Adrenal gland (tissue), 5 donors: ENCODE data around the gene LHX4.

Experiments used
- POLR2A ChIP-seq, 2 donors: fragments of 450-650 bp; IDR thresholded peaks; one replicate each; pipeline ENCODE4 v1.6.1; 2017; ENCODE audit warnings: antibody characterized with exemption in 2 of 2, mild to moderate bottlenecking in 2 of 2, moderate library complexity in 1 of 2
- TF ChIP-seq, protein P1 (sequence below), 6 experiments: fragments of 450-650 bp in 4 of 6; fragments of 200-600 bp in 2 of 6; sonication (generic) in 1 of 6; IDR thresholded peaks; 1 replicate in 5 of 6; 2 replicates in 1 of 6; pipeline versions ENCODE4 v1.5.1 to v1.8.0; 2016 to 2021; ENCODE audit warnings: antibody characterized with exemption in 6 of 6, mild to moderate bottlenecking in 2 of 6, moderate library complexity in 1 of 6
- donor health status: DM: no; HTN: no; CAD: no.

DNA sequence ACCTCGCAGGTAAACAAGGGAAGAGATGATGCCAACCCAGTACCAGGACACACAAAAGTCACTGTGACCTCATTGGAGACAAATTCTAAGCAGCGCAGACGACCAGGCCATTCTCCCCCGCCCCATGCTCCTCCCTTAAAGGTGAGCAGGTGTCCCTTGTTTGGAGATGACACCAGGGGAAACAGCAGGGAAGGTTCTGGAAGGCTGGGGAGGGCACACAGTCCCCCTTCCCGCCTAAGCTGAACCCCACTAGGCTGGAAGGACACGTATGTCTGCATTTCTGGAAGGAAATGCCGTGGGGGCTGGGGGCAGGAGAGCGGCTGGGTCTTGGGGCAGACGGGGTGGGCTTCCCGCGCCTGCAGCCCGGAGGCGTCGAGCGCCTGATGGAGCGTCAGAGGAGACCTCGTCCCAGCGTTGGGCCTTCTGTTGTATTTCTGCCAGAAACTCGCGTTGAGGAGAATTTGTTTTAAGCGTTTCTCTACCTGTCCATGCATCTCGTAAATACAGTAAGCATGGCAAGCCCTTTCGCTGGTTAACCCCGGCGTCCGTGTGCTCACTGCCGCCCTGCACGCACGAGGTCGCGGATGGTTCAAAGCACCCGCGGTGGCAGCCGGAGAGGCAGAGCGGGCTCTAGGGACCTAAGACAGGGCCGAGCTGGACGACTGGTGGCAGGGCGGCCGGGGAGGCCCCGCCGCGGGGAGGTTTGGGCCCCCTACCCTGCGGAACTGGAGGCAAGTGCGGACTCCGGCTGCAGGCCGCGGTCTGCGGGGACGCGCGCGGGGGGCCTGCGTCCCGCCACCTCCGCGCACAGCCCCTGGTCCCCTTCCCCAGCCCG, 1.2 kb upstream of the LHX4 start:
- TF ChIP-seq POLR2A (IDR thresholded peaks at IDR 0.05): no peak
- TF ChIP-seq, protein P1, sequence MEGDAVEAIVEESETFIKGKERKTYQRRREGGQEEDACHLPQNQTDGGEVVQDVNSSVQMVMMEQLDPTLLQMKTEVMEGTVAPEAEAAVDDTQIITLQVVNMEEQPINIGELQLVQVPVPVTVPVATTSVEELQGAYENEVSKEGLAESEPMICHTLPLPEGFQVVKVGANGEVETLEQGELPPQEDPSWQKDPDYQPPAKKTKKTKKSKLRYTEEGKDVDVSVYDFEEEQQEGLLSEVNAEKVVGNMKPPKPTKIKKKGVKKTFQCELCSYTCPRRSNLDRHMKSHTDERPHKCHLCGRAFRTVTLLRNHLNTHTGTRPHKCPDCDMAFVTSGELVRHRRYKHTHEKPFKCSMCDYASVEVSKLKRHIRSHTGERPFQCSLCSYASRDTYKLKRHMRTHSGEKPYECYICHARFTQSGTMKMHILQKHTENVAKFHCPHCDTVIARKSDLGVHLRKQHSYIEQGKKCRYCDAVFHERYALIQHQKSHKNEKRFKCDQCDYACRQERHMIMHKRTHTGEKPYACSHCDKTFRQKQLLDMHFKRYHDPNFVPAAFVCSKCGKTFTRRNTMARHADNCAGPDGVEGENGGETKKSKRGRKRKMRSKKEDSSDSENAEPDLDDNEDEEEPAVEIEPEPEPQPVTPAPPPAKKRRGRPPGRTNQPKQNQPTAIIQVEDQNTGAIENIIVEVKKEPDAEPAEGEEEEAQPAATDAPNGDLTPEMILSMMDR (IDR thresholded peaks at IDR 0.05): no peak
